ENCODE measurements around the gene MRTFA.
"Not testable (repeated sequence)": the region's sequence is repeated elsewhere in the genome, so short reads cannot be mapped to it uniquely, and the experiment has no call there.

Gene MRTFA

GRCh38 chr22:40627612-40628011 is 8.9 kb downstream of the MRTFA start:
- no peak for DNase-seq

GRCh38 chr22:40626851-40627250 is 9.7 kb downstream of the MRTFA start:
- ATAC-seq, result no peak
- no peak for DNase-seq

More at GRCh38 chr22:40627612-40628011, 8.9 kb downstream of the MRTFA start:
- no peak for ATAC-seq

- not testable (repeated sequence) for ATAC-seq, DNase-seq
Measured at GRCh38 chr22:40625794-40626193, 10.7 kb downstream of the MRTFA start.

- DNase-seq, ATAC-seq: not testable (repeated sequence)
Measured at GRCh38 chr22:40625281-40625680, 11.2 kb downstream of the MRTFA start.

DNA sequence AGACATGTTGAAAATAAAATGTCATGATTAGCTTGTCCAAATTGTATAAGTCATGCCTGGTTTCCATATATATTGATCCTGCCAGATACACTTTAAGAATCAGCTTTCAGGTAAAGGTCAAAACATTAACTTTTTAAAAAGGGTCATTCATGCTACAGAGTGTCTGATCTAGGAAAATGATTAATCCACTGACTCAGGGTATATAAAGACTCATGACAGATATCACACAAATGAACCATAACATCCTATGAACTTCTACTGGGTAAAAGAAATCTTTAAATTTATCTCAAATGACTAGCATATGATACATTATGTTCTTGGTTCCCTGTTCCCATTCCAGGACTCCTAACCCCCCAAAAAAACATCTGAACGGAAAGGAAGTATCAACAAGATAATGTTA is 11.7 kb downstream of the MRTFA start:
- DNase-seq (no peak), ATAC-seq (peak; percentile 48)

DNA sequence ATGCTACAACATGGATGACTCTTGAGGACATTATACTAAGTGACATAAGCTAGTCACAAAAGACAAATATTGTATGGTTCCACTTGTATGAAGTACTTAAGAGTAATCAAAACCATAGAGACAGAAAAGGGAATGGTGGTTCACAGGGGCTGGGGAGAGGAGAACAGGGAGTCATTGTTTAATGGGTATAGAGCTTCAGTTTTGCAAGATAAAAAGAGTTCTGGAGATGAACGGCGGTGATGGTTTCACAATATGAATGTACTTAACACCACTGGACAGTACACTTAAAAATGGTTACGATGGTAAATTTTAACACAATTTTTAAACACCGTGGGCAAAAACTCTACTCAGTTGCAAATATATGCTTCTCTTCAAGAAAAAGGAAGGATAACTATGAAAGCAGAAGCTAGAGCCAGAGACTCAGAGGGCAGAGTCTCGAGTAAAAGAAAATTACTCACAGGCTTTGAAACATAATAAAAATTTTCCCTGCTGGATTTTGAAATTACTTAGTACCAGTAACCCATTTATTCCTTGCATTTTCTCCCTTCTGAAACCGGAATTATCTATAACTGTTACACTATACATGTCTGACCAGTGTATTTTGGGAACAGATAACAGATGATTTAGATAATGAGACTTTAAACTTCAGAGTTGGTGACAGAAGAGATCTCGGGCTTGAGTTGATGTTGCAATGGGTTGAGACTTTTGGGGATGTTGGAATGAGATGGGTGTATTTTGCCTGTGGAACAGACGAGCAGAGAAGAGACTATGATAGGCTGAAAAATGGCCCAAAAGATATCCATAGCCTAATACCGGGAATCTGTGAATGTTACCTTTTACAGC is 15.0 kb downstream of the MRTFA start:
- ATAC-seq, result no peak
- DNase-seq, result no peak

- ATAC-seq (no peak), DNase-seq (no peak)
Measured at GRCh38 chr22:40620464-40621046, 16.0 kb downstream of the MRTFA start.

GRCh38 chr22:40618400-40618799 is 18.1 kb downstream of the MRTFA start:
- ATAC-seq, result no peak
- DNase-seq, result no peak

DNA sequence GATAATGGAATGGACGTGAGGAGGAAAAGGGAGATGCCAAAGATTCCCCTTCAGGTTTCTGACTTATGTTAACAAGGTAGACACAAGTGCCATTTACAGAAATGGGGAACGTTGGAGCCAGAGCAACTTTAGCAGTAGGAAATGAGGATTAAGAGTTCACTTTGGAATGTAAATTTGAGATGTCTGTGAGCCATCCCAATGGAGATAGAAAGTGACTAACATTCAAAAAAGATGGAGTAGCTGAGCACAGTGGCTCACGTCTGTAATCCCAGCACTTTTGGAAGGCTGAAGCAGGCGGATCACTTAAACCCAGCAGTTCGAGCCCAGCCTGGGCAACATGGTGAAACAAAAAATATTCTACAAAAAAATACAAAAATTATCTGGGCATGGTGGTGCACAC is 19.9 kb downstream of the MRTFA start:
- no peak for ATAC-seq
- DNase-seq, result no peak

- DNase-seq (no peak), ATAC-seq (no peak)
Measured at GRCh38 chr22:40613067-40613466, 23.5 kb downstream of the MRTFA start.

- no peak for ATAC-seq
Measured at GRCh38 chr22:40612291-40612751, 24.2 kb downstream of the MRTFA start.

GRCh38 chr22:40611606-40612005 is 24.9 kb downstream of the MRTFA start:
- ATAC-seq, result no peak
- DNase-seq, result no peak

More at GRCh38 chr22:40612291-40612751, 24.2 kb downstream of the MRTFA start:
- no peak for DNase-seq

- DNase-seq, result no peak
- ATAC-seq, result no peak
Measured at GRCh38 chr22:40610329-40610850, 26.1 kb downstream of the MRTFA start.

DNA sequence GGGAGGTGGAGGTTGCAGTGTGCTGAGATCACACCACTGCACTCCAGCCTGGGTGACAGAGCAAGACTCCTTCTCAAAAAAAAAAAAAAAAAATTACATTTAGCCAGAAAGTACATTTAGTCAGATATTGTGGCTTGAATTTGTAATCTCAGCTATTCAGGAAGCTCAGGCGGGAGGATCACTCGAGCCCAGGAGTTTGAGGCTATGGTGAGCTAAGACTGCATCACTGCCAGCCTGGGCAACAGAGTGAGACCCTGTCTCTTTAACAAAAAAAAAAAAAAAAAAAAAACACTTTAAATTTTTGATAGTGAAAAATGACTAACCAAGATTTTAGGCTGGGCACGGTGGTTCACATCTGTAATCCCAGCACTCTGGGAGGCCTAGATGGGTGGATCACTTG is 27.3 kb downstream of the MRTFA start:
- DNase-seq (no peak), ATAC-seq (no peak)

GRCh38 chr22:40607506-40607905 is 29.0 kb downstream of the MRTFA start:
- no peak for DNase-seq
- no peak for ATAC-seq

GRCh38 chr22:40606306-40606705 is 30.2 kb downstream of the MRTFA start:
- DNase-seq (no peak), ATAC-seq (no peak)

- no peak for ATAC-seq
- DNase-seq, result no peak
Measured at GRCh38 chr22:40605761-40606160, 30.8 kb downstream of the MRTFA start.

DNA sequence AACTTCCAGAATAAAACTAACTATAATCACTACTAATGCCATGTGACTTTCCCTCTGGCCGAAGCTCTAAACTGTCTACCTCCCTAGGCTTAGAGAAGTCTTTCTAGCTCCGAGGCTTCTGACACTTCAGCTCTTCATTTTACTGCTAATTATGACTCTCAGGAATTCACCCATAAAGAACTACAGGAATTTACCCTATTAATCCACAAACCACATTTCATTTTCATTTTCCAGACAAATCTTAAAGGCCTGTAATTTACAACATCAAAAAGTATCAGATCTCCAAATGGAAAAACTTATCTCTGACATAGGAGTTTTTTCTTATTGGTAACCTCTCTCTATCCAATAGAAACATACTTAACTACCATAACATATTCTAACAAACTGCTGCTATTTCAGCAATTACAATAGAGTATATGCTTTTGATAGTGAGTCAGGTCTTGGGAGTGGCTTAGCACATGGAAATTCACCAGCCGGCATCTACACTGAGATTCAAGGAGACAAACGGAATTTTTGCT is 33.4 kb downstream of the MRTFA start:
- DNase-seq, result no peak
- ATAC-seq, result no peak

GRCh38 chr22:40602231-40602630 is 34.3 kb downstream of the MRTFA start:
- DNase-seq (no peak), ATAC-seq (no peak)

- DNase-seq (no peak), ATAC-seq (no peak)
Measured at GRCh38 chr22:40599731-40600130, 36.8 kb downstream of the MRTFA start.

- DNase-seq, ATAC-seq: not testable (repeated sequence)
Measured at GRCh38 chr22:40598712-40599111, 37.8 kb downstream of the MRTFA start.

- ATAC-seq (no peak), DNase-seq (no peak)
Measured at GRCh38 chr22:40597526-40598430, 38.7 kb downstream of the MRTFA start.
